Measurements from ENCODE around the gene RPL13A.
A peak's percentile ranks its signal among the peaks of the same experiment; 100 is the strongest.

Gene RPL13A

DNA sequence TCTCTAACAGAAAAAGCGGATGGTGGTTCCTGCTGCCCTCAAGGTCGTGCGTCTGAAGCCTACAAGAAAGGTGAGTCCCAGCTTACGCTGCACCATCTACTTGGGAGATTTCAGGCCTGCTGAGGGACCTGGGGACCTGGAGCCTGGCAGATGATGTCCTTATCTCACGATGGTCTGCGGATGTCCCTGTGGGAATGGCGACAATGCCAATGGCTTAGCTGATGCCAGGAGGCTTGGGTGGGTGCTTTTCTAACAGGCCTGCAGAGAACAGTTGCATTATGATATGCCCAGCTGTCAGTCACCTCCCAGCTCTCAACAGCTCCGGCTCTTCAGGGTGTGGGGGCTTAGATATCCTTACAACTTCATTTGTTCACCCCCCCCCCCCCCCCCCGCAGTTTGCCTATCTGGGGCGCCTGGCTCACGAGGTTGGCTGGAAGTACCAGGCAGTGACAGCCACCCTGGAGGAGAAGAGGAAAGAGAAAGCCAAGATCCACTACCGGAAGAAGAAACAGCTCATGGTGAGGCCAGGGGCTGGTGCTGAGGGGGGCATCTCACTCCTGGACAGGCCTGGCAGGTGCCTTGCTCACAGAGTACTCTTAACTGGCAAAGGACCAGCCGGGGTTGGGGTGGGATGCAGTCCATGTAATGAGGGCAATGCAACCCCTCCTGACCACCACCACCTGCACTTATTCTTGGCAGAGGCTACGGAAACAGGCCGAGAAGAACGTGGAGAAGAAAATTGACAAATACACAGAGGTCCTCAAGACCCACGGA is 3.8 kb downstream of the RPL13A start:
- peak overlapping the region; percentile 100 for H3K4me3 ChIP-seq (replicated peaks; ENCODE audit: low read depth, low read length)
- DNase-seq (ENCODE audit: extremely low read depth, low read depth), result no peak
- TF ChIP-seq, protein P1, sequence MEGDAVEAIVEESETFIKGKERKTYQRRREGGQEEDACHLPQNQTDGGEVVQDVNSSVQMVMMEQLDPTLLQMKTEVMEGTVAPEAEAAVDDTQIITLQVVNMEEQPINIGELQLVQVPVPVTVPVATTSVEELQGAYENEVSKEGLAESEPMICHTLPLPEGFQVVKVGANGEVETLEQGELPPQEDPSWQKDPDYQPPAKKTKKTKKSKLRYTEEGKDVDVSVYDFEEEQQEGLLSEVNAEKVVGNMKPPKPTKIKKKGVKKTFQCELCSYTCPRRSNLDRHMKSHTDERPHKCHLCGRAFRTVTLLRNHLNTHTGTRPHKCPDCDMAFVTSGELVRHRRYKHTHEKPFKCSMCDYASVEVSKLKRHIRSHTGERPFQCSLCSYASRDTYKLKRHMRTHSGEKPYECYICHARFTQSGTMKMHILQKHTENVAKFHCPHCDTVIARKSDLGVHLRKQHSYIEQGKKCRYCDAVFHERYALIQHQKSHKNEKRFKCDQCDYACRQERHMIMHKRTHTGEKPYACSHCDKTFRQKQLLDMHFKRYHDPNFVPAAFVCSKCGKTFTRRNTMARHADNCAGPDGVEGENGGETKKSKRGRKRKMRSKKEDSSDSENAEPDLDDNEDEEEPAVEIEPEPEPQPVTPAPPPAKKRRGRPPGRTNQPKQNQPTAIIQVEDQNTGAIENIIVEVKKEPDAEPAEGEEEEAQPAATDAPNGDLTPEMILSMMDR (IDR thresholded peaks at IDR 0.05; ENCODE audit: low read depth, low read length, missing control alignments), result no peak

DNA sequence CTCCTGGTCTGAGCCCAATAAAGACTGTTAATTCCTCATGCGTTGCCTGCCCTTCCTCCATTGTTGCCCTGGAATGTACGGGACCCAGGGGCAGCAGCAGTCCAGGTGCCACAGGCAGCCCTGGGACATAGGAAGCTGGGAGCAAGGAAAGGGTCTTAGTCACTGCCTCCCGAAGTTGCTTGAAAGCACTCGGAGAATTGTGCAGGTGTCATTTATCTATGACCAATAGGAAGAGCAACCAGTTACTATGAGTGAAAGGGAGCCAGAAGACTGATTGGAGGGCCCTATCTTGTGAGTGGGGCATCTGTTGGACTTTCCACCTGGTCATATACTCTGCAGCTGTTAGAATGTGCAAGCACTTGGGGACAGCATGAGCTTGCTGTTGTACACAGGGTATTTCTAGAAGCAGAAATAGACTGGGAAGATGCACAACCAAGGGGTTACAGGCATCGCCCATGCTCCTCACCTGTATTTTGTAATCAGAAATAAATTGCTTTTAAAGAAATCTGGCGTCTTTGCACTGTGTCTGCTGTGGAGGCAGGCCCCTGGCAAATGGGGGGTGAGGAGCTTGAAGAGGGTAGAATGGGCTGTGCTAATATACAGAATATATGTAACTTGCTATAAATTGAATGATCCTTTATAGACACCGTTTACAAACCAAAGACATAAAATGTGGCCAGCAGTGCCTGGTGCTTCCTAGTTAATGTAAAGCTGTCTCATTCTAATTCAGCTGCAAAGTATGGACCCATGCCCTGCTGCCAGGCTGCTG is 4.6 kb downstream of the RPL13A start:
- DNase-seq (ENCODE audit: extremely low read depth, low read depth), result no peak
- no peak overlapping the region for H3K4me3 ChIP-seq (replicated peaks; ENCODE audit: low read depth, low read length)
- TF ChIP-seq, protein P1 (IDR thresholded peaks at IDR 0.05; ENCODE audit: low read depth, low read length, missing control alignments), result no peak

DNA sequence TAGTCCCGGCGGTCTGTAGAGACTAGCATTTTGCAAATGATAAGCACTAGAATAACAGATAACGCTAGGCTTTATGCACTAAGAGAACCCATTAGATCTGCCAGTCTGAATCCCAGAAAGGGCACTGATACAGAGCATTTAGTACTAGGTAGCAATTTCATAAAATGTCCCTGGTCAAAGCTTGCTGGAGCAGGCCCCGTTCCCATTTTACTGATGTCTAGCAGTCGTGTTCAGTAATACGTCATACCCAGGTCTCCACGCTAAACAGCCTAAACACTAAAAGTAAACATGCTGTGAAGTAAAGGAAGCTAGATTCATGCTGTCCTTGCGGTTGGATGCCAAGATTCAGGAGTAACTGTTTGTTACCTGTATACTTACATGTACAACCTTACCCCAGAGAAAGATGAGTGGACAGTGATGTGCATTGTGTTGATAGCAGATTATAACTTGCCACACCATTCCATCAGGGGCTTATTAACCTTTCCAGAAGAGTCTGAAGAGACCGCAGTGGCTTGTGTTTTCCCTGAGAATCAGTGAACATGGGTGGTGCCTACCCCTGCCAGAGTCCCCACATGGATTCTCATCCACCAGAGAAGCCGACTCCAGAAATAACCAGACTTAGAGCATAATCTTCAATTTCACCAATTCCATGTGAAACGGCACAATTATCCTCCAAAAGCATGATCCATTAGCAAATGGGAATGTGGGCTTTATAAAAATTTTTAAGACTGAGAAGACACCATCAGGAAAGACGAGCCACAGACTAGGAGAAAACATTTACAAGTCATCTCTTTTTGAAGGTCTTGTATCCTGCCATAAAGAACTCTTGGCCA is 5.4 kb downstream of the RPL13A start:
- H3K4me3 ChIP-seq (replicated peaks; ENCODE audit: low read depth, low read length), result no peak overlapping the region
- TF ChIP-seq, protein P1 (IDR thresholded peaks at IDR 0.05; ENCODE audit: low read depth, low read length, missing control alignments), result no peak
- peak; percentile 59 for DNase-seq (ENCODE audit: extremely low read depth, low read depth)

DNA sequence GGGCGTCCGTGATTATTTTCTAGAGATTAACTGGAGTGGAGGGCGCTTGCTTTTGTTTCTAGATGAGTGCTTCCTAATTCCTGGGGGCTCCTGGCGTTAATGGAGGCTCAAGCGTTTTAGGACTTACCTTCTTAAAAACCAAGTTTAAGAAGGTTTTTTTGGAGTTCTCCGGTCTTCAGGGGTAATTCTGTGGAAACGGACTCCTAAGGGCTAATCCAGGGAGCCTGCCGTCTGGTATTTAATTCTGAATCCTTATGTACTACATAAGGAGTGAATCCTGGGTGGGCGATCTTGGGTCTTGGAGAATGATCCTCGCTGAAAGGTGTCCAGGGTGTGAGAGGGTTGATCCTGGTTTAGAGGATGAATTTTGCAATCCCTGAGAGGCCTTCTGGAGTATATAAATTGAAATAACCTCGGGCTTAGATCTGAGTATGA is 9.2 kb downstream of the RPL13A start:
- TF ChIP-seq, protein P1 (IDR thresholded peaks at IDR 0.05; ENCODE audit: low read depth, low read length, missing control alignments), result no peak
- H3K4me3 ChIP-seq (replicated peaks; ENCODE audit: low read depth, low read length), result peak overlapping the region; percentile 78
- DNase-seq (ENCODE audit: extremely low read depth, low read depth), result no peak

DNA sequence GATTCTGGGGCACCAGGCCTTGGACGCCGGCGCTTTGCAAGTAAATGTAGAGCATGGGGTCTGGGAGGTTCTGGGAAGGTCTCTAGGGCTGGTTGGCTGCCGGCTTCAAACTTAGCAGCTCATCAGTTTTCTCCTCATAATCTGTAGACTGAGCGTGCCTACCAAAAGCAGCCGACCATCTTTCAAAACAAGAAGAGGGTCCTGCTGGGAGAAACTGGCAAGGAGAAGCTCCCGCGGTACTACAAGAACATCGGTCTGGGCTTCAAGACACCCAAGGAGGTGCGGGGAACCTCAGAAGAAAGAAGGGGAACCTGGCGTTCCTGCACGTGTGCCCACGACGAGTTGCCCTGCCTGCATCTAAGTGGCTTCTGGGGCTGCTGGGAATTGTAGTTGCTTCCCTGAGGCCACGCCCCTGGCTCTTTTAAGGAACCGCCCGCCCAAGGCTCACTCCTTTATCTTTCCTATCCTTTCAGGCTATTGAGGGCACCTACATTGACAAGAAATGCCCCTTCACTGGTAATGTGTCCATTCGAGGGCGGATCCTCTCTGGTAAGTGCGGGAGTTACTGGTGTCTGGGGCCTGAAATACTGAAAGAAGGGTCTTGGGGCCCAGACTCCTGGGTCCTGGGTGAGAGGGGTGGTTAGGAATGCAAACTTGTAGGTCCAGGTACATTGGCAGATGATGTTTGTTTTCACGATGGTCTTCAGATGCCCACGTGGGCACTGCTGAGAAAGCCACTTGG is 9.8 kb downstream of the RPL13A start:
- DNase-seq (ENCODE audit: extremely low read depth, low read depth), result no peak
- peak overlapping the region; percentile 78 for H3K4me3 ChIP-seq (replicated peaks; ENCODE audit: low read depth, low read length)
- TF ChIP-seq, protein P1 (IDR thresholded peaks at IDR 0.05; ENCODE audit: low read depth, low read length, missing control alignments), result no peak

DNA sequence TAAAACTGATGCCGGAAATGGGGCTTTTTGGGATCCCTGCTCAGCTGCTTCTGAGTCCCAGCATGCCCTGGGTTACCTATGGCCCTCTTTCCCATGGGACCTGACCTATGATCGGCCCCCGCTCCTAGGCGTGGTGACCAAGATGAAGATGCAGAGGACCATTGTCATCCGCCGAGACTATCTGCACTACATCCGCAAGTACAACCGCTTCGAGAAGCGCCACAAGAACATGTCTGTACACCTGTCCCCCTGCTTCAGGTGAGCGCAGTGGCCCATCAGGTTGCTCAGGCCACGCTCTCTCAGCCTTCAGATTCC is 10.3 kb downstream of the RPL13A start:
- TF ChIP-seq, protein P1 (IDR thresholded peaks at IDR 0.05; ENCODE audit: low read depth, low read length, missing control alignments), result no peak
- H3K4me3 ChIP-seq (replicated peaks; ENCODE audit: low read depth, low read length), result peak overlapping the region; percentile 78
- DNase-seq (ENCODE audit: extremely low read depth, low read depth), result no peak

All from HFF-Myc (cell line).